Measurements from ENCODE around the gene CD53.
A peak's percentile ranks its signal among the peaks of the same experiment; 100 is the strongest.
"Not testable (repeated sequence)": the region's sequence is repeated elsewhere in the genome, so short reads cannot be mapped to it uniquely, and the experiment has no call there.

CD53 gene, protein sequence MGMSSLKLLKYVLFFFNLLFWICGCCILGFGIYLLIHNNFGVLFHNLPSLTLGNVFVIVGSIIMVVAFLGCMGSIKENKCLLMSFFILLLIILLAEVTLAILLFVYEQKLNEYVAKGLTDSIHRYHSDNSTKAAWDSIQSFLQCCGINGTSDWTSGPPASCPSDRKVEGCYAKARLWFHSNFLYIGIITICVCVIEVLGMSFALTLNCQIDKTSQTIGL

DNA sequence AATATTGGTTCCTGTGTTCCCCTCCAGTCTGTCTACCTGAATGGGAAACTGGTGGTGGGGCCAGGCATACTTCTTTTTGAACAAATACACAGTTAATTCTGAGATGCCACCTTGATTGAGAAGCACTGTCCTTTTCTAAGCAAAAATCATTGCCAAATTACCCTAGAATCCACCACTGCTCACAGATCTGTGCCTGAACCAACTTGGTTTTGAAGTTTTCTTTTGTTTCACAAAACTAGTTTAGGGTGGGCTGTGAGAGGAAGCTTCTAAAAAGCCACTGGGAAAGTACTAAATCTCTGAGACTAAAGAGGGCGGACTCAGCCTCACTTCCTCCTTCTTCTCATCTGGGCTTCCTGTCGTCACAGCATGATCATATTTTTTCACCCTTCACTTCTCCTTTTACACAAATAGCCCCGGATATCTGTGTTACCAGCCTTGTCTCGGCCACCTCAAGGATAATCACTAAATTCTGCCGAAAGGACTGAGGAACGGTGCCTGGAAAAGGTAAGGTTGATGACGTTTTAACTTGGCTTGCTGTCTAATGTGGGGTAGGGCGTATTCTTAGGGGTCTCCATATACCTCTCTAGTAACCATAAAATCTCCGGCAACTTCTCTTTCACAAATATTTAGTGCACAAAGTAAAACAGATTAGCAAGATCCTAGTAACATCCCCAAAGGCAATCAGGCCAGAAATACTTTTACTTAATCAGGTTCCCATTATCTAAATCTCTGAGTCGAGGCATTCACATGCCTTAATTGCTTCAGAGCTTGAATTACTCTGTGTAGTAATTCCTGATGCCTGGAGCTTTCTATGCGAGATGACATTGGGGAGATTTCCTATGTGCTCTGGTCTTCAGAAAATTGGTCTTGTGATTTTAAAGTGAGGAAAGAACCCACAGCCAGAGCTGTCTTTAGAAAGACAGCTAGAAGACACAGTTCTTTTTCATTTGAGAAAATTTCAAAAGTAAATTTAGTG lies at the start of gene CD53:
TSS of gene CD53 (plus strand) at position 404 of the 976 bp plus-strand sequence. CDS start 18,261 bp downstream, outside the sequence.
- peak; percentile 96 for DNase-seq

DNA sequence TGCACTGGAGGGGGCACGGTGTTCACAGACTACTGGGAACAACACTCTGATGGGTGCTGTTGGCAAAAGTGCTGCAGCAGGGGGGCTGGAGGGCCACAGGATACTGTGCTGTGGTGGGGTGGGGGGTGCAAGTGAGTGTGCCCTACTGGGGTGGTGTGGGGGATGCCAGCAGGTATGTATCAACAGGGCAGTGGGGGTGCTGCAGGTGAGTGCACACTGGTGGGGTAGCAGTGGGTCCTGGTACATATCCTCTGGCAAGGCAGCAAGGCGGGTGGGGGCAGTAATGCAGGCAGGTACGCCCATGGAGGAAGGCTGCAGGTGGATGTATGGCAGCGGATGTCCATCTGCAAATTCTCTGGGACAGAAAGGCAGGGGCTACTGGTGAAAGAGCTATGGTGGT lies 48.8 kb upstream of the CD53 start:
- DNase-seq = no peak

DNA sequence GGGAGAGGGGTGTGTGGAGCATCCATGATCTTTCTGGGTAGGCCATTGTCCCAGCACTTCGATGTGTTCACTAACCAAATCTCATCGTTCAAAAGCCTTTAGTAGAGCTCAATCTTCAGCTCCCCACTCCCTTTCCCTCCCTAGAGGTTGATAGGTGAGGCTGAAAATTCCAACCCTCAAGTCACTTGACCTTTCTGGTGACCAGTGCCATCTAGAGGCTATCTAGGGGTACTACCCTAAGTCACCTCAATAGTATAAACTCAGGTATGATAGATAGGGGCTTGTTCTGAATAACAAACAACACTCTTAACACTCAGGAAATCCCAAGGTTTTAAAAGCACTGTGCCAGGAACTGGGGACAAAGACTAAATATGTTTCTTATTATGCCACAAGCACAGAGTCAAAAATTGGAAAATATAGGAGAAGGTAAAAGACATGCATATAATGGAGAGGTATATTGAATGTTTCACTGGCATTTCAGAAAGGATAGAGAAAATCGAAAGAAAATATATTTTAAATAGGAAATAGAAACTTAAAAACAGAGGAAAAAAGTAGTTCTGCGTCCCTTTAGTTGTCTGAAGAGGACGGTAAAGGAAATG lies 42.9 kb upstream of the CD53 start:
- DNase-seq = peak; percentile 0

DNA sequence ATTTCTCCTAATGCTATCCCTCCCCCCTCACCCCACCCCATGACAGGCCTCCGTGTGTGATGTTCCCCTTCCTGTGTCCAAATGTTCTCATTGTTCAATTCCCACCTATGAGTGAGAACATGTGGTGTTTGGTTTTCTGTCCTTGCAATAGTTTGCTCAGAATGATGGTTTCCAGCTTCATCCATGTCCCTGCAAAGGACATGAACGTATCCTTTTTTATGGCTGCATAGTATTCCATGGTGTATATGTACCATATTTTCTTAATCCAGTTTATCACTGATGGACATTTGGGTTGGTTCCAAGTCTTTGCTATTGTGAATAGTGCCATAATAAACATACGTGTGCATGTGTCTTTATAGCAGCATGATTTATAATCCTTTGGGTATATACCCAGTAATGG lies 39.2 kb upstream of the CD53 start:
- not testable (repeated sequence) for DNase-seq

DNA sequence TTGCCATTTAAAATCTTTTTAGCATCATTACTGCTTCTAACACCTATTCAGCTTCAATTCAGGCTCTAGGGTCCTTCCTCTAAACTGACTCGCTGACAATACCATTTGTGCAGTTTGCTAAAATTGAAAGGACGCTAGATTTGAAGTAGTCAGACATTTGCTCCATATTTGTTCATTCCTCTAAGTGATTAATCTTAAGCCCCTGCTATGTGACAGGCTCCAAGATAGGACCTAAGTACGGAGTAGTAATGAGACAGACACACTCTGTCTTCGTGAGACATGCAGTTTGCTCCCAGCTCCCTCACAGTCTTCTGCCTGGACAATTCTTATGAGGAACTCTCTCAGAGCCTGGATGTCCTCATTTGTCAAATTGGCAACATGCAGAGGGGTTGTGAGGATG lies 26.1 kb upstream of the CD53 start:
- DNase-seq = no peak

DNA sequence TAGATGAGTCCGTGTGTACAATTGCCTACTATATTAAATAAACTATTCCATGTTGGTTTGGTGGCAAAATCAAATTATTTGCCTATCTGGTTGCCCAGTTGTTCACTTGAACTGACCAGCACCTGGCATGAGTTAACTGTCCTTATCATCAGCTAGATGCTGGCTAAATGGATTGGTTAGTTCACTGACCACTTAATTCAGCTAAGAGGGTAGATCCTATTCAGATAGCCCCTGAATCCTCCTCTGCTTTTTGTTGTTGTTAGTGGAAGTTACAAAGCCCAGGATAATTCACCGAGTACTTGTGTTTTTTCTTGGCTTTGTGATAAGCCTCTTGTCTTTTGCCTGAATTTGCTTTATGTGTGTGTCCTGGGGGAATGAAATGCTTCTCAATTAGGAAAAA lies 22.8 kb upstream of the CD53 start:
- no peak for DNase-seq

DNA sequence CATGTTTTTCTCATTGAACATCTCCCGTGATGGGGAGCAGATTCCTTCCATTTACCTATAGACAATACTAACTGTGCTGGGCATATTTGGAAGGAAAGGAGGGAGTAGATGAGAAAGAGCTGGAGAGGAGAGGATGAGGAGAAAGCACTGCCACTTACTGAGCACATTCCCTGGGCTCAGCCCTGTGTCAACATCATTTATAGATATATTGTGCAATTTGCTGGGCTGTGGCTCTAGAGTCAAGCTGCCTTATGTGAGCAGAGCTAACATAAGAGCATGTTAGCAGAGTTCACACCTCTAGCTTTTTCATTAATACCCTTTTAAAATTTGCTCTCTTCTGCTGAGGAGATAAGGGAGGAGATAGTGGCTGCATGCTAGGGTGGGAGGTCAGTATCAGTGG lies 22.3 kb upstream of the CD53 start:
- peak; percentile 3 for DNase-seq

DNA sequence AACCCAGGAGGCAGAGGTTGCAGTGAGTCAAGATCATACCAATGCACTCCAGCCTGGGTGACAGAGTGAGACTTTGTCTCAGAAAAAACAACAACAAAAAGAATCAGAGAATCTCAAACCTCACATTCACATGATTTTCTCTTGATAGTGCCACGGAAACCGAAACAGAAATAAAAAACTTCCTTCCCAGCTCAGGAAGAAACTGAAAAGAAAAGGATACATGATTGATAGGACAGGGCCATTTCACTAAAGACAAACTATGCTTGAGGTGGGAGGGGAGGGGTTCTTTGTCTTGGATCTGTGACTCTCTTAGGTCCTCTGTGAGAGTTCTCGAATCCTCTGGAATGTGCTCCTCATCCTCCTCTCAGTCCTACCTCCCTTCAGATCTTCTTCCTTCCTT lies 19.8 kb upstream of the CD53 start:
- DNase-seq = no peak

DNA sequence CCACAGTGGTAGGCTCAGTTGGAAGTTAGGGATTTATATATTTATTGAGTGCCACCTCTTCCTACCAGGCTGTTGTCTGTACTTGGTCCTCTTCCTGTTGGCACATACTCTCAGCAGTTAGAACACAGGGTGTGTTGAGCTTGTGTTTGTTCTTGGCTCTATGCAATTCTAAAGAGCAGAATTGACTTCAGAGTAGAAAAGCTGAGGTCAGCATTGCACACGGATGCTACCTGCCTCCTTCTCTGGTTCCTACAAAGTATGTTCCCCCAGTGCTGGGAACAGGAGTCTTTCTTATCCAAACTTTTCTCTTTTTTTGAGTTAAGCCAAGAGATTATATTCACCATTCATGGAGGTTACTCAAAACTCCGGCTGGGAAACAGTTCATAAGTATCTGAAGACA lies 16.5 kb upstream of the CD53 start:
- no peak for DNase-seq

DNA sequence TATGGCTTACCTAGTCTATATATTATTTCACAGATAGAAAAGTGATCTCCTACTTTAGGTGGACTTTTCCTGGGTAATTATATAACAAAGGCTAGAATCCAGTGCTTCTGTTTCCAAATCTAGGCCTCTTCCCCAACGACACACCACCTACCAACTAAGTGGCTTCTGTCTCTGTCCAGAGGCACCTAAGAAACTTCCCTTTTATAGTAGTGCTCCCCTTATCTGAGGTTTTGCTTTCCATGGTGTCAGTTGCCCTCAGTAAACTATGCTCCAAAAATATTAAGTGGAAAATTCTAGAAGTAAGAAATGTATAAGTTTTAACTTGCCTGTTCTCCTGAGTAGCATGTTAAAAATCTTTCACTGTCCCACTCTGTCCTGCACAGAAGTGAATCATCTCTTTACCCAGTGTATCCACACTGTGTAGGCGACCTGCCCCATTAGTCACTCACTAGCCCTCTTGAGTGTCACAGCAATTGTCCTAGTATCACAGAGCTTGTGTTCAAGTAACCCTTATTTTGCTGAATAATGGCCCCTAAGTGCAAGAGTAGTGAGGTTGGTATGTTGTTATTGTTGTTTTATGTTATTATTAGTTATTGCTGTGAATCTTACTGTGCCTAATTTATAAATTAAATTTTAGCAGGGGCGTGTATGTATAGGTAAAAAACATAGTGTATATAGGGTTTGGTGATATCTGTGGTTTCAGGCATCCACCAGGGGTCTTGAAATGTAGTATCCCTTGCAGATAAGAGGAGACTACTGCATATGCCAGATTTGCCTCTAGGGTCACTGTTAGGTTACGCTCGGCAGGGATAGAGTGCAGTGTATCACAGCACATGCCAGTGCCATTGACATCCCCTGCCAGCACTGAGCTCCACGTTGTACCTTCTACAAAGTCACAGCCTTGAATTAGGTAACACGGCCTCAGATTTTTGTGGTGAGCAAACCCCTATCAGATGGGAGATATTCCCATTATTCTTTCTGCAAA lies 14.7 kb upstream of the CD53 start:
- DNase-seq = peak; percentile 37

DNA sequence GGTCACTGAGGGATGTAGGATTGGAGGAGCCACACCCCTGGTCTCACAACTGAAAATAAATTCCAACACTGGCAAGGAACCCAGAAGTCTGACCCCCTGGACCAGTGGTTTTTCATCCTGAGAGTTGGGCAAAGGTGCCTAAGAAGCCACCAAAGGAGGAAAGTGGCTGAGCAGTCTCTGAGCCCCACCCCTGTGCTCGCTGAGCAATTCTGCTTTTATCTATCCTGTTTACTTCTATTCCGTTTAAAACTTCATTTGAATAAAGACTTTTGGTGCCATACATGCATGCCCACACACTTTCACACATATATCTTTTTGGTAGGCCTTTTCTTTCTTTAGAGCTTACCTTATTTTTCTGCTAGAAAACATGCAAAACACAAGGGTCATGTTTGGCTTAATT lies 13.9 kb upstream of the CD53 start:
- no peak for DNase-seq

DNA sequence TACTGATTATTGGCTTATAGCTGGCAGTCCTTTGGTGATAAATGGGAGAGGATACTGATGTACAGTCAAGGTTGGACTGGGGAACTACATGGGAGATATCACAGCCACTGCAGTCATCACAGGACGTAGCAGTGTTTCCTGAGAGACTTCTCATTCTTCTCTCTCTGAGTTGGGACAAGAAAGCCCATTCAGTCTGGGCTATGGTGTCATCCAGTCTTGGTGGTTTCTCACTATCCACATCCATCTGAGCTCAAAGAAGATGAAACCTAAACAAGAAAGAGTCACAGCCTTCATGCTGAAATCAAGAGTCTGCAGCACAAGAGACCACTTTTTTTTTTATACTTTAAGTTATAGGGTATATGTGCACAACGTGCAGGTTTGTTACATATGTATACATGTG lies 12.8 kb upstream of the CD53 start:
- no peak for DNase-seq

DNA sequence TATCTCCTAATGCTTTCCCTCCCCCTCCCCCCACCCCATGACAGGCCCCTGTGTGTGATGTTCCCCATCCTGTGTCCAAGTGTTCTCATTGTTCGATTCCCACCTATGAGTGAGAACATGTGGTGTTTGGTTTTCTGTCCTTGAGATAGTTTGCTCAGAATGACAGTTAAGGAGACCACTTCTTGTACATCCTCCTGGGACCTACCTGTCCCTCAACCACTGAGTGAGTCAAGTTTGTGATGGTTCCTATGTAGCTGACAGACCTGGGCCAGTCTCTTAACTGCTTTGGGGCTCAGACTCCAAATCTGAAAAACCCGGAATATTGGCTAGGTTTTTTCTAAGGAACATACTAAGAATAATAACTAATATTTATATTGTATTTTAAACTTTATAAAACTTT lies 12.3 kb upstream of the CD53 start:
- DNase-seq = not testable (repeated sequence)

DNA sequence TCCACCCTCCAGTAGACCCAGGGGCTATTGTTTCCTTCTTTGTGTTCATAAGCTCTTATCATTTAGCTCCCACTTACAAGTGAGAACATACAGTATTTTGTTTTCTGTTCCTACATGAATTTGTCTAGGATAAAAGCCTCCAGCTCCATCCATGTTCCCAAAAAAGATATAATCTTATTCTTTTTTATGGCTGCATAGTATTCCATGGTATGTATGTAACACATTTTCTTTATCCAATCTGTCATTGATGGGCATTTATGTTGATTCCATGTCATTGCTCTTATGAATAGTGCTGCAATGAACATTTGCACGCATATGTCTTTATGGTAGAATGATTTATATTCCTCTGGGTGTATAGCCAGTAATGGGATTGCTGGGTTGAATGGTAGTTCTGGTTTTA lies 11.0 kb upstream of the CD53 start:
- not testable (repeated sequence) for DNase-seq

DNA sequence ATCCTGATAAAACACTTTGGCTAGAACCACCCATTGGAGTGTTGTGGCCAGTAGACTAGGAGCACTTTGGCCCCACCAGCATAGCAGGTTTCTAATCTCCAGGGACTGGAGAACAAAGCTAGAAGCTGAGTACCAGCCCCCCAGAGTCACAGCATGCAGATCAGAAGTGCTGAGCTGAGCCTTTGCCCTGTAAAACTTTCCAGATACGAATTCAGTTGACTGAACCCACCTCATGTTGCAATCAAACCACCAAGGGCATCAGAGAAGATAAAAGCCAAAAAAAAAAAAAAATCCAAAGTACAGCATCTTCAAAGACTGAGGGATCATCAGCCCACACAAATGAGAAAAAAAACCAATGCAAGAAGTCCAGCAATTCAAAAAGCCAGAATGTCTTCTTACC lies 8.7 kb upstream of the CD53 start:
- peak; percentile 43 for DNase-seq

DNA sequence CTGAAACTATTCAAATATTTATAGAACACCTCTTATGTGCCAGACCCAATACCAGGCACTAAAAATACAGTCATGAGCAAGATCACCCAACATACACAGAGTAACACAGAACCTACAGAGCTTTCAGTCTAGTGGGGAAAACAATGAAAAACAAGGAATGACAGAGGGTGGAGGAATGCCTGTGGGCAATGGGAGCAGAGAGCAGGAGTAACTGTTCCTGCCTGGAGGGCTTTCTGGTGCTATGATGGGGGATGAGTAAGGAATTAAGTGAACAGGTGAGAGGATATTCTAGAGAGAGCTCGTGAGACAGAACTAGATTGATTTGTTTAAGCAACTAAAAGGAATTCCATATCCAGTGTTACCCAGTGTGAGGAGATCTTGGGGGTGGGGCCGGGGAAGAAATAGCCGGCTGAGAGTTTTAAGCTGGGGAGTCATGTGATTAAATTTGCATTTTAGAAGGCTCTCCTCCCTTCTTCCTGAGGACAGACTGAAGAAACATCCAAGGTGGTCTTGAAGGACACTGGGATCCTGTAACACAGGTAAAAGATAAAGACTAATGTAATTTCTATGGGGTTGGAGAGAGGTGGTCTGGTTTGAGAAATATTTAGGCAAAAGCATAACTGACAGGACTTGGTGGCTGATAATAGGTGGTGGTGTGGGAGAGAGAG lies 2.1 kb upstream of the CD53 start:
- DNase-seq = no peak

DNA sequence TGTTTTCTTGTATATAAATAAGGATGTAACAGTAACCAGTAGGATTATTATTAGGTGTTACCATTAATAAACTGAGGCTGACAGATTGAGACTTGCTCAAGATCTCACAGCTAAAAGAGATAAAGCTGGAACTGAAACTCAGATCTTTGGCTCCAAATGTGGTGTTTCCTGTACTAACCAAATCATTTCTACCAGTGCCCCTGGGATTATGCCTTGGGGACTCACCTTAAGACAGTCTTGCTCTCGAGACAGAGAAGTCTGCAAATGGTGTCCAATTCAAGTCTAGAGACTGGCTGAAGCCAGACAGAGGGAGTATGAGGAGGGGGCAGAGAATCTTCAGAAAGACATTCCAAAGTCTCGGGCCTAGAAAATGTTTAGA lies 593 bp upstream of the CD53 start:
- peak; percentile 69 for DNase-seq

DNA sequence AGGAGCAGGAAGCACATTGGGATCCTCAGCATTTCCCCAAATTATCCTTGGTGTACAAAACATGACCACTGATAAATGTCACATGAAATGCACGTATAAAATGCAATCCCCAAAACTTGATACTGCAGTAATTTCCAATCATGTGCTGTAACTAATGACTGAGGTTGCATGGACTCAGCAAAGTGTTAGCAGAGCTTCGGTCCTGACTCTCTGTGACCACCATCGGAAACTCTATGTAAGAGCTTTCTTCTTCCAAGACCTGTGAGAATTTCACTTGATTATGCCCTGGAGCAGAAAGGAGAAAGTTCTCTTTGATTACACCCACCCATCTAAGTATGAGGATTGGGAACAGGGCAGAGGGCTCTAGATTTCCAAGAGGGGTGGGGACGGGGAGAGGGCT lies 908 bp downstream of the CD53 start:
- DNase-seq = no peak

DNA sequence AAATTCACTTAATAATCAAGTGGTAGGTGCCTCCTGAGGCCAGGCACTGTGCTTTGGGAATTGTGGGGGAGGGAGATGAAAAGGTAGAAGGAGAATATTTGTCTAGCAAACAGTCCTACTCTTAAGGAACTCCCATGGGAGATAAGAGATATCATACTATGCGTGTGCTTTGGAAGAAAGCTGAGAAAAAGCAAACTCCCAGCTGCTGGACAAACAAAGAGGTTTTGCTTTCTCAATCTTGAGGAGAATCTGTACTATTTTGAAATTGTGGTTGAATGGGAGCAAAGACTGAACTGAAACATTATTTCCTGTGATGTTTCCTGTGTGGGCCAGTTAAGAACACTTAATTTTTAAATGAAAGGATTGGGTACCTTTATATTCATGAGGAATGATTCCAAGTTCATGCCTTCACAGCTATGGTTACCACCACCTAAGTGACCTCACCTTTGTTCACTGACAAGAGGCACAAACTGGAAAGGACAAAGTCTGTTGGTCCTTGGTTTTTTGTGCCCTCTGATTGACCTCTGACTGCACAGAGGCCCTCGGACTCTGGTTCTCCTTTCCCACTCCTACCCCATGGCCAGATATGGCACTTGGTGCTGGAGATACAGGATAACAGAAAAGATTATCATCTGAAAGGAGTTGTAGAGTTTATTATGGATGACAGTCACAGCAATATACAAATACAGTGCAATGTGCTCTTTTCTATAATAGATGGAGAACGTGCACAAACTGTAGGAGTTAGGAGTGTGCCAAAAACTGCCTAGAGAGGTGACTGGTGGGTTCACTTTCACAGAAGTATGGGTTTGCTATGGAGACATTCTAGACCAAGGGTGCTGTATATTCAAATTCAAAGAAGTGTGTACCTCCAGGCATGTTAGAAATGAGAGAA lies 1.6 kb downstream of the CD53 start:
- DNase-seq = peak; percentile 81

DNA sequence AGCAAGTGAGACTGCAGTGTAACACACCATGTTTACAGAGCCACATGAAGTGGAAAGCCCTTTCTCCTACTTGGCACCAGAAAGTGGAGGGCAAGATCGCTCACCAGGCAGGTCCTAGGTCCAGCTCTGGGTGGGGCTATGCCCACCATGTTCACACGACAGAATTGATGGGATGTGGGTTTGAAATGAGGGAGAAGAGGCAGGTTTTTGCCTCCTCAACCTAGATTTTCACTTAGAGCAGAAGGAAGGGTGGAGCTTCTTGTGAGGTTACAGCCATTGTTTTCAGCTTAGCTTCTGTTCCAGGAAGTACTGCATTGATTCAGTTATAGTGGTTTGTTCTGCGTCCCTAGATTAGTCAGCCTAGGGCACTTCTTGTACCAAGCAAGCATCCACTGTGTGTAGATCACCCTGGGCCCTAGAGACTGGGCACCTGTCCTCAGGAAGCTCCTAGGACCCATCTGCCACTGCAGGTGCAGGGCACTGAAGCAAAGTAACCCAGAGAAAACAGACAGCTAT lies 2.3 kb downstream of the CD53 start:
- DNase-seq = peak; percentile 81
